Measurements from ENCODE around the gene MFAP1.
"Not testable (repeated sequence)": the region's sequence is repeated elsewhere in the genome, so short reads cannot be mapped to it uniquely, and the experiment has no call there.

MFAP1 gene

GRCh38 chr15:43824302-43825246 lies at the start of gene MFAP1:
MFAP1 (minus strand) TSS chr15:43824690; CDS start chr15:43824569, 121 bp downstream.
- H3K27me3 ChIP-seq (ENCODE audit: control insufficient read depth, insufficient read depth, low read length) = no peaks in the 10 kb centered on the region
- H3K36me3 ChIP-seq (ENCODE audit: control insufficient read depth, insufficient read depth, low read length) = peaks cover 9% of the 10 kb centered on the region; the same call in 1 of the 2 replicates
- 0 out of 2 replicates have a peak, but pooled peaks cover 7% of the 10 kb centered on the region for H3K4me1 ChIP-seq (ENCODE audit: control insufficient read depth, insufficient read depth, low read length)
- peaks cover 3% of the 10 kb centered on the region; the same call in 1 of the 2 replicates for H3K9me3 ChIP-seq (ENCODE audit: control insufficient read depth, insufficient read depth, low read depth, low read length)
- peak within 1 kb of the TSS; percentile 84 for H3K4me3 ChIP-seq (ENCODE audit: low read depth, low read length)
- peak within 1 kb of the TSS; percentile 85 for H3K9ac ChIP-seq (ENCODE audit: low read length)
- H3K27ac ChIP-seq (ENCODE audit: low read depth, low read length) = peak within 1 kb of the TSS; percentile 10; the same call in 1 of the 2 replicates

GRCh38 chr15:43873651-43874050 lies 49.2 kb upstream of the MFAP1 start:
- Histone ChIP-seq H3K9me3 (ENCODE audit: control insufficient read depth, insufficient read depth, low read depth, low read length) (no peaks in the 10 kb centered on the region), H3K4me1 (ENCODE audit: control insufficient read depth, insufficient read depth, low read length) (no peaks in the 10 kb centered on the region), H3K27ac (ENCODE audit: low read depth, low read length) (no peak overlapping the region), H3K36me3 (ENCODE audit: control insufficient read depth, insufficient read depth, low read length) (peaks cover 43% of the 10 kb centered on the region), H3K27me3 (ENCODE audit: control insufficient read depth, insufficient read depth, low read length) (no peaks in the 10 kb centered on the region), H3K4me3 (ENCODE audit: low read depth, low read length) (no peak overlapping the region), H3K9ac (ENCODE audit: low read length) (no peak overlapping the region)

GRCh38 chr15:43872416-43873020 lies 48.0 kb upstream of the MFAP1 start:
- Histone ChIP-seq H3K27me3 (ENCODE audit: control insufficient read depth, insufficient read depth, low read length) (no peaks in the 10 kb centered on the region), H3K4me1 (ENCODE audit: control insufficient read depth, insufficient read depth, low read length) (no peaks in the 10 kb centered on the region), H3K9me3 (ENCODE audit: control insufficient read depth, insufficient read depth, low read depth, low read length) (no peaks in the 10 kb centered on the region), H3K4me3 (ENCODE audit: low read depth, low read length) (no peak overlapping the region), H3K27ac (ENCODE audit: low read depth, low read length) (no peak overlapping the region), H3K9ac (ENCODE audit: low read length) (no peak overlapping the region), H3K36me3 (ENCODE audit: control insufficient read depth, insufficient read depth, low read length) (peaks cover 38% of the 10 kb centered on the region)

GRCh38 chr15:43871835-43872234 lies 47.3 kb upstream of the MFAP1 start:
- H3K4me3 ChIP-seq (ENCODE audit: low read depth, low read length) = no peak overlapping the region
- no peaks in the 10 kb centered on the region for H3K9me3 ChIP-seq (ENCODE audit: control insufficient read depth, insufficient read depth, low read depth, low read length)
- H3K36me3 ChIP-seq (ENCODE audit: control insufficient read depth, insufficient read depth, low read length) = peaks cover 38% of the 10 kb centered on the region
- H3K27me3 ChIP-seq (ENCODE audit: control insufficient read depth, insufficient read depth, low read length) = no peaks in the 10 kb centered on the region
- H3K4me1 ChIP-seq (ENCODE audit: control insufficient read depth, insufficient read depth, low read length) = no peaks in the 10 kb centered on the region
- H3K27ac ChIP-seq (ENCODE audit: low read depth, low read length) = no peak overlapping the region
- H3K9ac ChIP-seq (ENCODE audit: low read length) = no peak overlapping the region

DNA sequence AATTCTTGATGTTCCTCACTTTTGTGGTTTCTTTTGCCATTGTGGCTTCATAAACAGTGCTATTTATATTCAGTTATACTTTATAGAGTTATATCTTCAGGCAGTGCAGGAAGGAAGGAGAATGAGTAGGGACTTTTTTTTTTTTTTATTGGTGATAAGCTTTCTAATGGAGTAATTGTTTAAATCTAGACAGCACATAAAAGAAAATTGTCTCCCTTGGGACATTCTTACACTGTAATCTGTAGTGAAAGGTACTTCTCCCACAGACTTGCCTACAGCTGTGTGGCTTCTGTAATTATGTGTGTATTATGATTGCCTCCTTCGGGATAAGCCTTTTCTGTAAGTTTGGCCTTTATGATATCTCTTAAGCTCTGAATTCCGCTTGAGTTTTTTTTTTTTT lies 43.9 kb upstream of the MFAP1 start:
- Histone ChIP-seq H3K36me3 (ENCODE audit: control insufficient read depth, insufficient read depth, low read length) (peaks cover 37% of the 10 kb centered on the region), H3K9ac (ENCODE audit: low read length) (no peak overlapping the region), H3K4me1 (ENCODE audit: control insufficient read depth, insufficient read depth, low read length) (no peaks in the 10 kb centered on the region), H3K9me3 (ENCODE audit: control insufficient read depth, insufficient read depth, low read depth, low read length) (no peaks in the 10 kb centered on the region), H3K27me3 (ENCODE audit: control insufficient read depth, insufficient read depth, low read length) (no peaks in the 10 kb centered on the region), H3K27ac (ENCODE audit: low read depth, low read length) (no peak overlapping the region), H3K4me3 (ENCODE audit: low read depth, low read length) (no peak overlapping the region)

- no peak overlapping the region for H3K4me3 ChIP-seq (ENCODE audit: low read depth, low read length)
- no peaks in the 10 kb centered on the region for H3K4me1 ChIP-seq (ENCODE audit: control insufficient read depth, insufficient read depth, low read length)
- H3K27me3 ChIP-seq (ENCODE audit: control insufficient read depth, insufficient read depth, low read length) = no peaks in the 10 kb centered on the region
- H3K9ac ChIP-seq (ENCODE audit: low read length) = no peak overlapping the region
- no peaks in the 10 kb centered on the region for H3K9me3 ChIP-seq (ENCODE audit: control insufficient read depth, insufficient read depth, low read depth, low read length)
- H3K27ac ChIP-seq (ENCODE audit: low read depth, low read length) = no peak overlapping the region
- H3K36me3 ChIP-seq (ENCODE audit: control insufficient read depth, insufficient read depth, low read length) = peaks cover 31% of the 10 kb centered on the region
Measured at GRCh38 chr15:43867096-43867495, 42.6 kb upstream of the MFAP1 start.

GRCh38 chr15:43866636-43867035 lies 42.1 kb upstream of the MFAP1 start:
- H3K4me3 ChIP-seq (ENCODE audit: low read depth, low read length); H3K27me3 ChIP-seq (ENCODE audit: control insufficient read depth, insufficient read depth, low read length); H3K27ac ChIP-seq (ENCODE audit: low read depth, low read length); H3K4me1 ChIP-seq (ENCODE audit: control insufficient read depth, insufficient read depth, low read length); H3K9me3 ChIP-seq (ENCODE audit: control insufficient read depth, insufficient read depth, low read depth, low read length); H3K9ac ChIP-seq (ENCODE audit: low read length): not testable (repeated sequence)
- H3K36me3 ChIP-seq (ENCODE audit: control insufficient read depth, insufficient read depth, low read length) = peaks cover 31% of the 10 kb centered on the region

- Histone ChIP-seq H3K27ac (ENCODE audit: low read depth, low read length) (no peak overlapping the region), H3K4me1 (ENCODE audit: control insufficient read depth, insufficient read depth, low read length) (no peaks in the 10 kb centered on the region), H3K9me3 (ENCODE audit: control insufficient read depth, insufficient read depth, low read depth, low read length) (no peaks in the 10 kb centered on the region), H3K27me3 (ENCODE audit: control insufficient read depth, insufficient read depth, low read length) (no peaks in the 10 kb centered on the region), H3K36me3 (ENCODE audit: control insufficient read depth, insufficient read depth, low read length) (peaks cover 49% of the 10 kb centered on the region), H3K4me3 (ENCODE audit: low read depth, low read length) (no peak overlapping the region), H3K9ac (ENCODE audit: low read length) (no peak overlapping the region)
Measured at GRCh38 chr15:43859546-43859945, 35.1 kb upstream of the MFAP1 start.

- Histone ChIP-seq H3K4me3 (ENCODE audit: low read depth, low read length) (no peak overlapping the region), H3K36me3 (ENCODE audit: control insufficient read depth, insufficient read depth, low read length) (peaks cover 51% of the 10 kb centered on the region)
Measured at GRCh38 chr15:43854801-43855200, 30.3 kb upstream of the MFAP1 start.

GRCh38 chr15:43852607-43853006 lies 28.1 kb upstream of the MFAP1 start:
- H3K4me1 ChIP-seq (ENCODE audit: control insufficient read depth, insufficient read depth, low read length) = no peaks in the 10 kb centered on the region
- H3K27ac ChIP-seq (ENCODE audit: low read depth, low read length) = no peak overlapping the region
- no peaks in the 10 kb centered on the region for H3K27me3 ChIP-seq (ENCODE audit: control insufficient read depth, insufficient read depth, low read length)
- H3K36me3 ChIP-seq (ENCODE audit: control insufficient read depth, insufficient read depth, low read length) = peaks cover 38% of the 10 kb centered on the region
- no peak overlapping the region for H3K4me3 ChIP-seq (ENCODE audit: low read depth, low read length)
- H3K9ac ChIP-seq (ENCODE audit: low read length) = no peak overlapping the region
- no peaks in the 10 kb centered on the region for H3K9me3 ChIP-seq (ENCODE audit: control insufficient read depth, insufficient read depth, low read depth, low read length)

More at GRCh38 chr15:43854801-43855200, 30.3 kb upstream of the MFAP1 start:
- H3K27me3 ChIP-seq (ENCODE audit: control insufficient read depth, insufficient read depth, low read length) = no peaks in the 10 kb centered on the region
- no peaks in the 10 kb centered on the region for H3K4me1 ChIP-seq (ENCODE audit: control insufficient read depth, insufficient read depth, low read length)
- H3K9me3 ChIP-seq (ENCODE audit: control insufficient read depth, insufficient read depth, low read depth, low read length) = no peaks in the 10 kb centered on the region
- H3K9ac ChIP-seq (ENCODE audit: low read length) = no peak overlapping the region
- no peak overlapping the region for H3K27ac ChIP-seq (ENCODE audit: low read depth, low read length)

DNA sequence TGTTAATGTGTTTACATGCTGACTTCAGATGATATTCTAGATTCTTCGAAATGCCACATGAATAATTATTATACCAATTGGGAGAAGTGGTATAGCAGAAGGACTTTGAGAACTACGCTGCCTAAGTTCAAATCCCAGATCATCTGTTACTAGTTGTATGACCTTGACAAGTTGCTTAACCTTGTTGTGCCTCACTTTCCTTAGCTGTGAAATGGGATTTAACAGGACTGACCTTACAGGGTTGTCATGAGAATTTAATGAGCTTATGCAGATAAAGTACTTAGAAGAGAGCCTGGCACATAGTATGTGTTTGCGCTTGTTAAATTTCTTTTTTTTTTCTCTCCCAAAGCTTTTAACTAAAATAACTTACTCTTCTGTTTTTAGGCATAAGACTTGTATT lies 26.8 kb upstream of the MFAP1 start:
- Histone ChIP-seq H3K27me3 (ENCODE audit: control insufficient read depth, insufficient read depth, low read length) (no peaks in the 10 kb centered on the region), H3K4me1 (ENCODE audit: control insufficient read depth, insufficient read depth, low read length) (no peaks in the 10 kb centered on the region), H3K9ac (ENCODE audit: low read length) (no peak overlapping the region), H3K27ac (ENCODE audit: low read depth, low read length) (no peak overlapping the region), H3K4me3 (ENCODE audit: low read depth, low read length) (no peak overlapping the region), H3K36me3 (ENCODE audit: control insufficient read depth, insufficient read depth, low read length) (peaks cover 31% of the 10 kb centered on the region), H3K9me3 (ENCODE audit: control insufficient read depth, insufficient read depth, low read depth, low read length) (no peaks in the 10 kb centered on the region)

All from HUES6 (cell line).